NCI-H2227 treated with DMSO at 0.1 percent for 48 hours (cell line): ENCODE data around the gene SKIC2.

Source experiments
- DNase-seq: peaks from one replicate; lab custom pipeline; 2025; lab: John Stamatoyannopoulos, UW

Gene SKIC2

DNA sequence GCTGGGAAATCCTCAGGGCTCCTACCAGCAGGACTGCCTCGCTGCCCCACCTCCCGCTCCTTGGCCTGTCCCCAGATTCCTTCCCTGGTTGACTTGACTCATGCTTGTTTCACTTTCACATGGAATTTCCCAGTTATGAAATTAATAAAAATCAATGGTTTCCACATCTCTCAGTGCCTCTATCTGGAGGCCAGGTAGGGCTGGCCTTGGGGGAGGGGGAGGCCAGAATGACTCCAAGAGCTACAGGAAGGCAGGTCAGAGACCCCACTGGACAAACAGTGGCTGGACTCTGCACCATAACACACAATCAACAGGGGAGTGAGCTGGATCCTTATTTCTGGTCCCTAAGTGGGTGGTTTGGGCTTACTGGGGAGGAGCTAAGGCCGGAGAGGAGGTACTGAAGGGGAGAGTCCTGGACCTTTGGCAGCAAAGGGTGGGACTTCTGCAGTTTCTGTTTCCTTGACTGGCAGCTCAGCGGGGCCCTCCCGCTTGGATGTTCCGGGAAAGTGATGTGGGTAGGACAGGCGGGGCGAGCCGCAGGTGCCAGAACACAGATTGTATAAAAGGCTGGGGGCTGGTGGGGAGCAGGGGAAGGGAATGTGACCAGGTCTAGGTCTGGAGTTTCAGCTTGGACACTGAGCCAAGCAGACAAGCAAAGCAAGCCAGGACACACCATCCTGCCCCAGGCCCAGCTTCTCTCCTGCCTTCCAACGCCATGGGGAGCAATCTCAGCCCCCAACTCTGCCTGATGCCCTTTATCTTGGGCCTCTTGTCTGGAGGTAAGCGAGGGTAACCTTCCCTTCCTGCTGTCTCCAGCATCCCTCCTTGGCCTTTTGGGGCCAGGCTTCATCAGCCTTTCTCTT lies 13.2 kb upstream of the SKIC2 start, which contains the start of gene CFB:
CFB (plus strand) TSS at position 589 of the 863 bp plus-strand sequence; CDS start at position 716, 127 bp downstream.
- DNase-seq: no peak

- DNase-seq: no peak
Observed at GRCh38 chr6:31946370-31946885, 12.5 kb upstream of the SKIC2 start.

- DNase-seq: no peak
Observed at GRCh38 chr6:31947070-31947675, 11.8 kb upstream of the SKIC2 start.

- no peak for DNase-seq
Observed at GRCh38 chr6:31947864-31948263, 11.1 kb upstream of the SKIC2 start.

- DNase-seq: no peak
Observed at GRCh38 chr6:31948306-31948705, 10.7 kb upstream of the SKIC2 start.

DNA sequence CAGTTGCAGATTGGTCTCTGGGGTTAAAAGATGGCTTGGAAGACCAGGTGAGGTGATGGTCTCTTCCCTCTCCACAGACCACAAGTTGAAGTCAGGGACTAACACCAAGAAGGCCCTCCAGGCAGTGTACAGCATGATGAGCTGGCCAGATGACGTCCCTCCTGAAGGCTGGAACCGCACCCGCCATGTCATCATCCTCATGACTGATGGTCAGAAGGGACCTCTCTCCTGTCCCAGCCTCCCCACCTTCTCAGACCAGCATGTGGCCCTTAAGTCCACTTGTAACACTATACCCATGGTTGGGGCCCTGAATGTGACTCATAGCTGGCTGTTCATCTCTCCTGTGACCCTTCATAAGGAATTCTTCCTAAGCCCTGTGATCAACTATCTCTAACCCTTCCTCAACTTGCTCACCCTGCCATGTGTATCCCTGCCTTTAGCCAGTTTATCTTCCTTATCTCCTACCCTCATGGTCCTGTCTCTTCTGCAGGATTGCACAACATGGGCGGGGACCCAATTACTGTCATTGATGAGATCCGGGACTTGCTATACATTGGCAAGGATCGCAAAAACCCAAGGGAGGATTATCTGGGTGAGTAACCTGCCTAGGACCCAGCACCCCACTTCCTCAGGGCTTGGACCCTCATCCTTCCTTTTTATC lies 10.1 kb upstream of the SKIC2 start:
- no peak for DNase-seq

DNA sequence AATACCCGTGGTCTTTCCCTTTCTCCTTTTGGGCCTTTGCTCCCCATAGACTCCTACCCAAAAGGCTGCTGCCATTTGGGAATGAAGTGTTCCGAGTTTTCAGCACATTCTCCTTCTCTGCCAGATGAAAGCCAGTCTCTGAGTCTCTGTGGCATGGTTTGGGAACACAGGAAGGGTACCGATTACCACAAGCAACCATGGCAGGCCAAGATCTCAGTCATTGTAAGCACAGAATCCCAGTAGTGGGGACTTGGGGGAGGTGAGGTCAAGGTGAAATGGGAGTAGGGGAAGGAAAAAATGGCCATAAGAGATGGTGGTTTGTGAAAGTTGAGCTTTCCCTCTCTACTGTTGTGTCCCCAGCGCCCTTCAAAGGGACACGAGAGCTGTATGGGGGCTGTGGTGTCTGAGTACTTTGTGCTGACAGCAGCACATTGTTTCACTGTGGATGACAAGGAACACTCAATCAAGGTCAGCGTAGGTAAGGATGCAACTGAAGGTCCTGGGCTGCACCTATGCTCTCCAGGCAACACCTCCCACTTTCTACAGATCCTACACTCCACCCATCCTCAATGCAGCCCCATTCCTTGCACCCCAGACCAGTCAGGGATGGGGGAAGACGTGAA lies 8.9 kb upstream of the SKIC2 start:
- DNase-seq: no peak

- peak; percentile 26 for DNase-seq
Observed at GRCh38 chr6:31952140-31952805, 6.7 kb upstream of the SKIC2 start.

DNA sequence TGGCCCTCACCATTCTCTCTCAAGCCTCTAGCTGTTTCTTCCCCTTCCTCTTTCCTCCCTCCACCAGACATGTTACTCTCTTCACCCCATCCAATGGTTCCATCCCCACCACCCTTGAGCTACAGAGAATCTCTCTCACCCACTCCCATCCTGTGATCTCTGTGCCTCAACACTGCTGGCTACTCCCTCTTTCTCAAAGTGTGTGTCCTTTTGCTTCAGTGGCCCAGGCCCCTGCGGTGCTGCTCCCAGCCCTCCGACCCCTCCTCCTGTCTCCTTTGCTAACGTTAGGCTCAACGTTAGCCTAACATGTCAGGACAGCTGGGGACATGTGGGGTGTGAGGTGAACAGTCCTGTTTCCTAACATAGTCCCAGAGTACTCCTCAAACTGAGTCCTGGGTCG lies 6.1 kb upstream of the SKIC2 start:
- no peak for DNase-seq

- DNase-seq: no peak
Observed at GRCh38 chr6:31954511-31954910, 4.5 kb upstream of the SKIC2 start.

DNA sequence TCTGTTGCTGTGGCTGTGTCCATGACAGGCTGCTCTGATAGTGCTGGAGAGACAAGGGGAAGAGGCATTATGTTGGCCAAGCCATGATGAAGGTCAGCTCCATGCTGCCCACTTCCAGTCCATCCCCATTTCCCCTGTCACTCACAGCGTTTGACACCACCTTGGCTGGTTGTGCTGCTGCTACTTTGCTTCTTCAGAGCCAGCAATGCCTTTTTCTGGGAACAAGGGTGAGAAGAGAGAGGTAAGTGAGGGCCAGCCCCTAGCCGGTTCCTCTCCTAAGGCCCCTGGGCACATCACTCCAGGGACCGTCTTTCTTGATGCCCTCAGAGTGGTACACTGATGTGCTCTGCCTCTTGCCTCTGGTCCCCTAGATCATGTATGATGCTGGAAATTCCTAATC lies 2.2 kb upstream of the SKIC2 start:
- no peak for DNase-seq

DNA sequence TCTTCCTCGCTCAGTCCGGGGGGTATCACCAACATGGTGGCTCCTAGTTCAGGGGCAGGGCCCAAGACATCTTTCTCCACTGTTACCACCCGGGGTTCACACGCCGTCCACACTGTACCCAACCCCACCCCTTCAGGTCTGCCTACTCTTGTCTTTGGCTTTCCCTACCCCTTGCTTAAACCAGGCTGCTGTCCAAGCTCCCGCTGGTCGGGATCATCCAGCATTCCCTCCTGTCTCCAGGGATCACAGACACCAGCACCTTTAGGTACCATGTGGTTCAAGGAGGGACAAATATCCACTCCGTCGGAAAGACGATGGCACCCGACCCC lies 599 bp upstream of the SKIC2 start:
- no peak for DNase-seq

- no peak for DNase-seq
Observed at GRCh38 chr6:31961616-31962015, 2.6 kb downstream of the SKIC2 start.

- no peak for DNase-seq
Observed at GRCh38 chr6:31963921-31964320, 4.9 kb downstream of the SKIC2 start.

GRCh38 chr6:31965700-31966099 lies 6.7 kb downstream of the SKIC2 start:
- DNase-seq: no peak

DNA sequence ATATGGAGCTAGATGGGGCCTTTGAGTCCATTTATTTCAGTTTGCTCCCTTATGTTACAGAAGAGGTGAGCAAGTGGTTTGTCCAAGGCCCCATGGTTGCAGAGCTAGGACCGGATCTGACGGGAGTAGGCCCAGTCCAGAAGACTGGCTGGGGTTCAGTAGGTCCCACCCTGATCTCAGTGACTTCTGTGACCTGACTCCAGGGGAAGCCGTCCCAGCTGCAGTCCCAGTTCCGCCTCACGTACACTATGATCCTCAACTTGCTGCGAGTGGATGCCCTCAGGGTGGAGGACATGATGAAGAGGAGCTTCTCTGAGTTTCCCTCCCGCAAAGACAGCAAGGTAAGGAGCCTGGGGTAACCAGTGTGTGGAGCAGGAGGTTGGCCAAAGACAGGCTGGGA lies 7.5 kb downstream of the SKIC2 start:
- DNase-seq: no peak

DNA sequence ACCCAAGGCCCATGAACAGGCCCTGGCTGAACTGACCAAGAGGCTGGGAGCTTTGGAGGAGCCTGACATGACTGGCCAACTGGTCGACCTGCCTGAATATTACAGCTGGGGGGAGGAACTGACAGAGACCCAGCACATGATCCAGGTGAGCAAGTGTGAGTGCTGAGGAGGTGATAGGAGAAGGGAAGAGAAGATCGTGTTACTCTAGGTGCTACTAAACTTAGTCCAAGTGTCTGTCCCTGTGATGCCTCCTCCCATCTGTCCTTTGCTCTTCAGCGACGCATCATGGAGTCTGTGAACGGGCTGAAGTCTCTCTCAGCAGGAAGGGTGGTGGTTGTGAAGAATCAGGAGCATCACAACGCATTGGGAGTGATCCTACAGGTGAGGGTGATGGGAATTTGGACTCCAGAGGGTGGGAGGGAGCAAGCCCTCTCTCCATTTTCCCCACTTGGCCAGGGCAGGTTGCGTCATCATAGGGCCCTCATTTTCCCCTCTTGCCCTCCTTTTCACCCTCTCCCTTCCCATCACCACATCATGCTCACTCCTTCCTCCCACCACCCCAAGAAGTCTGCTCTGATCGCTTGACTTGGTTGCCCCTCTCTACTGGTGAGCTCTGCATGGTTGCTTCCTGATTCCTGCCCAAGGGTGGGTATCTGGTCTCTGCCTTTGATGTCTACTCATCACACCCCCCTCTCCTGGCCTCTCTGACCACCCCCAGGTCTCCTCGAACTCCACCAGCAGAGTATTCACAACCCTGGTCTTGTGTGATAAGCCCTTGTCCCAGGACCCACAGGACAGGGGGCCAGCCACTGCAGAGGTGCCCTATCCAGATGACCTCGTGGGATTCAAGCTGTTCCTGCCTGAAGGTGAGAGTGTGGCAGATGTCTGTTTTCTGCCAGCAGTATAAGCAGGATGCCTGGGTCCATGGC lies 8.3 kb downstream of the SKIC2 start:
- no peak for DNase-seq

DNA sequence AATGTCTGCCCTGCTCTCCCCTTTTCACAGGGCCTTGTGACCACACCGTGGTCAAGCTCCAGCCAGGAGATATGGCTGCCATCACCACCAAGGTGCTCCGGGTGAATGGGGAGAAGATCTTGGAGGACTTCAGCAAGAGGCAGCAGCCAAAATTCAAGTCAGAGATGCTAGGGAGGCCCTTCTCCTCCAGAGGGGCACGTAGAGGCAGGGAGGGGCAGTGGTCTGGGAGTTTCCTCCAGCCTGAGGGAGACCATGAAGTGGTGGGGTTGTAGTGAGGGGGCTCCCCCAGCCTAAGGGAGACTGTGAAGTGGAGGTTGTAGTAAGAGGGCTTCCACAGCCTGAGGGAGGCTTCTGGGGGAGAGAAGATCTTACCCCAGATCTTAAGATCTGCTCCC lies 8.9 kb downstream of the SKIC2 start:
- DNase-seq: no peak

DNA sequence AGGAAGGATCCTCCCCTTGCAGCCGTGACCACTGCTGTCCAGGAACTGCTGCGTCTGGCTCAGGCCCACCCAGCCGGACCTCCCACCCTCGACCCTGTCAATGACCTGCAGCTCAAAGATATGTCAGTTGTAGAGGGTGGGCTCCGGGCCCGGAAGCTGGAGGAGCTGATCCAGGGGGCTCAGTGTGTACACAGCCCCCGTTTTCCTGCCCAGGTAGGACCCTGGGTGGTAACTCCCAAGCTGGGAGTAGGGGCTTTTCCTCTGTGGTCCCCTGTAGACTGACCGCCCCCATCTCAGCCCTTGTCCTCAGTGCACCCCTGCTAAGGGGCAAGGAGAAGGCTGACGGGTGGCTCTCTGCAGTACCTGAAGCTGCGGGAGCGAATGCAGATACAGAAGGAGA lies 9.4 kb downstream of the SKIC2 start:
- DNase-seq: no peak

GRCh38 chr6:31968791-31969711 lies 10.1 kb downstream of the SKIC2 start:
- DNase-seq: no peak
